Suprapubic skin (tissue), 3 donors: Measurements from ENCODE around the gene ERCC6.

ENCODE experiments used
- POLR2AphosphoS5 ChIP-seq, 3 donors: sonication (generic); formaldehyde crosslinking; IDR thresholded peaks; one replicate each; pipeline ENCODE4 v1.6.1; 2017; ENCODE audit warnings: antibody characterized with exemption in 3 of 3
- TF ChIP-seq, protein P1 (sequence below), 2 donors: fragments of 200-600 bp in 1 of 2; fragments of 450-650 bp in 1 of 2; sonication (generic) in 1 of 2; IDR thresholded peaks; one replicate each; pipeline ENCODE4 v1.5.1; 2016 to 2019; ENCODE audit warnings: antibody characterized with exemption in 2 of 2, mild to moderate bottlenecking in 1 of 2, moderate library complexity in 1 of 2

- no peak for TF ChIP-seq POLR2AphosphoS5 (IDR thresholded peaks at IDR 0.05)
- TF ChIP-seq, protein P1, sequence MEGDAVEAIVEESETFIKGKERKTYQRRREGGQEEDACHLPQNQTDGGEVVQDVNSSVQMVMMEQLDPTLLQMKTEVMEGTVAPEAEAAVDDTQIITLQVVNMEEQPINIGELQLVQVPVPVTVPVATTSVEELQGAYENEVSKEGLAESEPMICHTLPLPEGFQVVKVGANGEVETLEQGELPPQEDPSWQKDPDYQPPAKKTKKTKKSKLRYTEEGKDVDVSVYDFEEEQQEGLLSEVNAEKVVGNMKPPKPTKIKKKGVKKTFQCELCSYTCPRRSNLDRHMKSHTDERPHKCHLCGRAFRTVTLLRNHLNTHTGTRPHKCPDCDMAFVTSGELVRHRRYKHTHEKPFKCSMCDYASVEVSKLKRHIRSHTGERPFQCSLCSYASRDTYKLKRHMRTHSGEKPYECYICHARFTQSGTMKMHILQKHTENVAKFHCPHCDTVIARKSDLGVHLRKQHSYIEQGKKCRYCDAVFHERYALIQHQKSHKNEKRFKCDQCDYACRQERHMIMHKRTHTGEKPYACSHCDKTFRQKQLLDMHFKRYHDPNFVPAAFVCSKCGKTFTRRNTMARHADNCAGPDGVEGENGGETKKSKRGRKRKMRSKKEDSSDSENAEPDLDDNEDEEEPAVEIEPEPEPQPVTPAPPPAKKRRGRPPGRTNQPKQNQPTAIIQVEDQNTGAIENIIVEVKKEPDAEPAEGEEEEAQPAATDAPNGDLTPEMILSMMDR (IDR thresholded peaks at IDR 0.05): no peak
Observed at GRCh38 chr10:49498425-49498824, 40.5 kb downstream of the ERCC6 start.
